ENCODE data around the gene B4GALT1.

Gene B4GALT1

DNA sequence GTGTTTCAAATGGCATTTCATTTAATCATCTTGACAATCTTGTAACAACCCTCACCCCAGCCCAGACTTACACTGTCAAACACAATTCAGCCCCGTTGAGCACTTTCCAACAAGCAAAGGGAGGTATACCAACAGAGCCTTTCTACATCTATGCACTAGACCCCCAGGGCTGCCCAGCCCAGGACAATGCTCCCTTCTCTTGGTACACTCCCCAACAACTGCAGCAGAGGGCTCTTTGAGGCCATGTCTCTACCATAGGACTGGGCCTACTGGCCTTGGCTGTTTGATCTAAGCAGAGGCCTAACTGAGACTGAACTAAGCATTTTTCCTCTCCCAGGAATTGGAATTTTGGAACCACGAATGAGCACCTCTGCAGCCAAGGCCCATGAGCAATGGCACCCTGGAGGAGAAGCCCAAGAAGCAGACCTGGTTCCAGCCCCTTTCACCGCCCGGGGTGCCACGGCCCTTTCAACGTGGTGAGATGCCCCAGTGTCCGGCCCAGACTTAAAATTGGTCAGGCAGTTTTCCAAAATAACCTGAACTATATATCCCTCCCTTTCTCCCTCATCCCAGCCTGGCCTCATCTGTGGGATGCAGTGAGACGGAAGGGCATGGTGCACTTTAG lies 43.6 kb downstream of the B4GALT1 start:
- no peak for DNase-seq (ENCODE audit: low spot score)

DNA sequence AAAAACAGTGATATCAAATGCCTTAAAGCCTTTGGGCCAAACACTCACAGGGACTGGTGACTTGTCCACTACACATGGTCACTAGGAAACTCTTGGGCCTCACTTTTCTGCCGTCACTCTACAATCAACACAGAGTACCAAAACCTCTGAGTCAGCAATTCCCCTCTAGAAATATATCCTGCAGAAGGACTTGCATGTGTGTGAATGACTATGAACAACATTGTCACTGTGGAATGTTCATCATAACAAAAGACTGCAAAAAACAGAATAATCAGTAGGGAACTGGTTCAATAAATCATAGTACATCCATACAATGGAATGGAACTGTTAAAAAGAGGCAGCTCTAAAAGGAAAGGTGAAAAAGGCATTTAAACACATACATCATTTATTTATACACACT lies 46.5 kb downstream of the B4GALT1 start:
- DNase-seq (ENCODE audit: low spot score), result no peak

DNA sequence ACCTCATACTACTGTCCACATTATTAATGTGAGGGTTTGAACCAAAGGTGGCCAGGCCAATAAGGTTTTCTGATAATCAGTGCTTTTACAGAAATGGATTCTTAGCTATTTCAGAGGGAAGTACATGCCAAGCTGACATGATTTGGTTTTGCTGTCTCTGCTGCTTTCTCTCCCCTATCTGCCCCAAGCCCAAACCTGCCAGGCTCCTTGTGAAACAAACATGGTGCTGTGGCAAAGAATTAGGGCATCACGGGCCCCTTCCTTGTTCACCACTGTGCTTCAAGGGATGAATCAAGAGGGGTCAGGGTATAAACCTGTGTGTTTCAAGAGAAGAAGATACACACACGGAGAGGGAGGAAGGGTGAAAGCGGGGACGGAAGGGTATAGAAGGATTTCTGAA lies 49.3 kb downstream of the B4GALT1 start:
- no peak for DNase-seq (ENCODE audit: low spot score)

DNA sequence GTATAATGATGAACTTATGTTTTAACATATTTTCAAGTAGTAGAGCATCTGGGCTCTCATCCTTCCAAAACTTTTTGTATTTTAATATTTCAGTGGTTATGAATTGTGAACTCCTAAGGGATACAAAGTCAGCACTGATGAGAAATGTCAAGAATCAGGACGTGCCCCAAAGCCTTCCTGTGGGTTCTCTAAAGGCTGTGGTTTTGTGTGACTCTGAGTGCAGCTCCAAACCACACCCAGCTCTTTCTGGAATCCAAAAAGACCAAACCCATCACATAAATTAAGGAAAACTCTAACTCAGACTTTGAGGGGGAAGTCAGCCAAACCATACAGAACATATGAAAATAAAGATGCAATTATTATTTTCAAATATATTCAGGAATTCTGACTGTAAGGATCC lies 49.8 kb downstream of the B4GALT1 start:
- DNase-seq (ENCODE audit: low spot score), result no peak

DNA sequence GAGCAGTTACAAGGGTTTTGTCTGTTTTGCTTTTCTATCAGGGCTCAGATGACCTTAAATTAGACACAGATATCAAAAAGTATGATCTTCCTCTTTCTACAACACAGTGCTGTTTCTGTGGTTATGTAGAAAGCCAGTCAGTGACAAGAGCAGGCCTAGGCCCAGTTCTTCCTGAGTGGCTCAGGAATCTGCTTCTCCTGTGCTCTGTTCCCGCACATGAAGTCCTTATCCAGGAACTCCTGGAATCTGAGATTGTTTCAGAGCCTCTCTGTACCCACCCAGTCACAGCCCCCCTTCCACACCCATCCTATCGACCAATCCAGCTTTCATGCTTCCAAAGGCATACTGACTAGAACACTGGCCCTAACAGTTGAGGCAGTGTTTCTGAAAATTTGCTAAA lies 50.3 kb downstream of the B4GALT1 start:
- no peak for DNase-seq (ENCODE audit: low spot score)

DNA sequence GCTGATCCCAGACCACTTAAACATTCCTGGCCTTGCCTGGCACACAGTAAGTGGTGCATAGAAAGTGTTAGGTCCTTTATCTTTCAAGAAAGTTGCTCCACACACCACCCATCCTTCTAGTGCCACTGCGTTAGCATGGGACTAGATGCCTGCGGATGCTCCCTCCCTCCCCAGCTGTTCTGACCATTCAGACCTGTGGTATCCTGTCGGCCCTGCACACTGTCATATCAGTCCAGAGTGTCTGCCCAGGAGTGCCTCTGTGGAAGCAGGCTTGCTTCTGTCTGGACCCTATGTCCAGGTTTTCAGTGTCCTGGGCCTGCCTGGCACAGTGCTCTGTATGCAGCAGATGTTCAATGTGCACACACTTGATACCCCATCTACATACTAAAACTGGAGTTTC lies 52.4 kb downstream of the B4GALT1 start:
- DNase-seq (ENCODE audit: low spot score), result no peak

DNA sequence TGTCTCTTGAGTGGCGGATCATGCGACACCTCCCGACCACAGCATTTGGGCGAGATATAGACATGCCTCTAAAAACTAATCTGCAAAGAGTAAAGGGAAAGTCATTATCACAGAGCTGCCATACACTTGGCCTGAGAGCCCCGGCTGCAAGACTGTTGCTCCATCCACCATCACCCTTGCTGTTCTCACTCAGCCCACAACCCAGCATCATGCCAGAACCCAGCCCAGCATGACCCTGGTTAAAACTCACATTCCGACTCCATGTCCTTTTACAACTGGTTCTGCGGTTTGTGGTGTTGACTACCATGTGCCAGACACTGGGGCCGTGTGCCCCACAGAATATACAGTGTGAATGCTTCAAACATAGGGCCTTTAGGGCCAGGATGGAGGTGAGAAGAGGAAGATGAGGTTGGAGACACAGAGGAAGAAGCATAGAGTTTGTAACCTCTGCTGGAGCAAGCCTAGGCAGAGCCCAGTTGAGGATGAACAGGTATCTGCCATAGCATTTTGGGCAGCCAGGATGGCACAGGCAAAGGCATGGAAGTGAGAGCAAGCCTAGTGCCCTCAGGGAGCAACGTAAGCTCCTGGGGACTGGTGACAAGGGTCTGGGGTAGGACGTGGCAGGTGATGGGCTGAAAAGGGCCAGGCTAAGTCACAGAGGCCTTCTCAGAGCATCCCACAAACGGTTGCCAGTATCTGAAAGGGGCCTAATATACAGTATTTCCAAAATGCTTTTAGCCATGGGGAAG lies 53.2 kb downstream of the B4GALT1 start:
- no peak for DNase-seq (ENCODE audit: low spot score)

DNA sequence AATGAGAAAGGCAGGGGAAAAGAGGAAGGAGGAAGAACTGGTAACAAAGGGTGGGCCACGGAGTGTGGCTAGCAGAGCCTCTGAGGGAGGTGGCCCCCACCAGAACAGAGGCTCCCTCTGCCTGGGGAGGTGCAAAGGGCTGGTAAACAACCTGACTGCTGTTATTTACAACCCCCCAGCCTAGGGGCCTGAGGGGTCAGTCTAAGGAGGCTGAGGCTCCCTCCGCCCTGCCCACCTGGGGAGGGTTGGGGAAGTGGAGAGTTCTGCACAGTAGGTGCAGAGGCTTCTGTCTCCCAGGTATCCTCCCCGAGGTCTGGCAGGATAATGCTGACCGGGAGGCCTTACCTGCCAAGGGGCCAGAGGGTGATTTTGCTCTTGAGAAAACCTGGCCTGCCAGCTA lies 55.0 kb downstream of the B4GALT1 start:
- DNase-seq (ENCODE audit: low spot score), result no peak

DNA sequence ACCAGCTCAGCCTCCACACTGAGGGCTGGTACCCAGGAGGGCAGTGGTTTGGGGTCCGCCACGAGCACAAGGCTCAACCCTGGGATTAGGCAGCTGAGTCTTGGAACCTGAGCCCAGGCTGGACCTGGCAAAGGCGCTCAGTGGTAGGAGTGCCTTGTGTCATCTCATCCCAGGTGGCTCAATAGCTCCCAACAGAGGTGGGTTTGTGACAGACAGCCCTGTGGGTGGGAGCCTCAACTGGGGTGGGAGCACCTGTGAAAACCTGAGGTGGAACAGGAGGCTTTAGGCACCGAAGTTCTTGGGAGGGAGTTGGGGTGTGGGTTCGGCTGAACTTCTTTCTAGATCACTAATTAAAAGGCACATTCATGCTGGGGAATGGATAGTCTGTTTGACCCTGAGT lies 55.5 kb downstream of the B4GALT1 start:
- DNase-seq (ENCODE audit: low spot score), result no peak

DNA sequence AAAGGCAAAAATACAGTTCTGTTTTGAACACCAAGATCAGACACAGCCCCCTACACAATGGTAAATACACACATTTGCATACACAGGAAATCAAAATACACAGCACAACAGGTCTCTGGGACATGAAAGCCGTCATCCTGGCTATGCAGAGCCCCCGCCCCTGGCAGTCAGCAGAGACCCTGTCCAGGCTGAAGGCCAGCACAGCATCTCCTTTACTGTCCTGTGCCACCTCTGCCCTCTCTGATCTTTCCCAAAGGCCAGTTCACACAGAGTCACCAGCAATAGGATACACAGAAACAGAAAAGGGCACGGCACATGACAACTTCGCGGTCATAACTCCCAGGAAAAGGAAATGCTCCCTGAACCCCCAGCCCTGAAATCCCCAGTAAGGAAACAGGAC lies 56.5 kb downstream of the B4GALT1 start:
- no peak for DNase-seq (ENCODE audit: low spot score)

DNA sequence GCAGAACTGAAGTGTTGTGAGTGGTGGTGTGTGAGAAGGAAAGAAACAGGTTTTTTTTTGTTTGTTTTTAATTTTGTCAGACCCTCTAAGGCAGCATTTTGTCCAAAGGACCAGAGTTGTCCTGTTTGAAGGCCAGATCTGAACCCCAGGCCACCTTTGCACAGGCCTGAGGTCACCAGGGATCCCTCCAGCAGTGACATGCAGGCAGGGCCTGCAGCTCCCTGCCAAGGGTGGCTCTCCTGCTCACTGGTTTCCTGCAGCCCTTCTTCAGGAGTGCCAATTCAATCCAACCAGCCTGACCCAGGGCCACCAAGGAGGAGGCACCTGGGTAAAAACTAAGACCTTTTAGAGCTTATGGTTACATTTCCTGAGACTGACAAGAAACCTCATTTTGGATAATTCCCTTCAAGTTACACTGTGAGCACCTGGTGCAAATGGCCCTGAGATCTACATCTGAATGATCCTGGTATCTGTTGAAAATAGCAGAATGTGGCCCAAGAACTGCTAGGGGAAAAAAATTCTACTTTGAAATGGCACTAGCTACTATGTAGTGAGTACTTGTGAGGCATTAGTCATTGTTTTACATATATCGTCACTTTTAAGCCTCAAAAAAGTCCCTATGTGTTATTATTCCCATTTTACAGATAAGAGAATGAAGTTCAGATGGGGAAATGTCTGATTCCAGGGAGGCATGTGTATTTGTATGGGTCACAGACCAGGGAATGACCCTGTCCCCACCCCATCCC lies 57.1 kb downstream of the B4GALT1 start:
- no peak for DNase-seq (ENCODE audit: low spot score)

DNA sequence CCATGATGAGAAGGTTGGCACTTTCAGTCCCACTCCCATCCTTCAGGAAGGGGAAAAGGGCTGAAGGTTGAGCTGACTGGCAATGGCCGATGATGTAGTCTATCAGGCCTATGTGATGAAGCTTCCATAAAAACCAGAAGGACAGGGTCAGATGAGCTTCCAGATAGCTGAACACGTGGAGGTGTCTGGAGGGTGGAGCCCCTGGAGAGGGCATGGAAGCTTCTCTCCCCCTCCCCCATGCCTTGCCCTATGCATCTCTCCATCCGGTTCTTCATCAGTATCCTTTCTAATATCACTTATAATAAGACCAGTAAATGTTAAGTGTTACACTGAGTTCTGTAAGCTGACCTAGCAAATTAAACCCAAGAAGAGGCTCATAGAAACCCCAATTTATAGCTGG lies 58.0 kb downstream of the B4GALT1 start:
- no peak for DNase-seq (ENCODE audit: low spot score)

DNA sequence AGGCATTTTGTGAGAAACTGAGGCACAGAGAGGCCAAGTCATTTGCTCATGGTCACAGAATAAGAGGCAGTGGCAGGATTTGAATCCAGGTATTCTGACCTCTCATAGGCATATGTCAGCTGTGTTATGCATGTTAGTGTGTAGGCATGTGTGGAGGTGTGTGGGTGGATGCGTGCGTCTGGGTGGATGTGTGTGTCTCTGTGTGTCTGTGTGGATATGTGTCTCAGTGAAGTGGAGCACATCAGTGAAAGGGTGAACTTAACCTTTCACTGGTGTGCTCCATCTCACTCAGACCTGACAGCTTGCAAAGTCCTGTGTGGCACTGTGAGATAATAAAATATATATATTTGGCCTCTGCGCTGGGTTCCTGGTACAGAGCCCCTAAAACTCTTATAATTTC lies 58.7 kb downstream of the B4GALT1 start:
- no peak for DNase-seq (ENCODE audit: low spot score)

DNA sequence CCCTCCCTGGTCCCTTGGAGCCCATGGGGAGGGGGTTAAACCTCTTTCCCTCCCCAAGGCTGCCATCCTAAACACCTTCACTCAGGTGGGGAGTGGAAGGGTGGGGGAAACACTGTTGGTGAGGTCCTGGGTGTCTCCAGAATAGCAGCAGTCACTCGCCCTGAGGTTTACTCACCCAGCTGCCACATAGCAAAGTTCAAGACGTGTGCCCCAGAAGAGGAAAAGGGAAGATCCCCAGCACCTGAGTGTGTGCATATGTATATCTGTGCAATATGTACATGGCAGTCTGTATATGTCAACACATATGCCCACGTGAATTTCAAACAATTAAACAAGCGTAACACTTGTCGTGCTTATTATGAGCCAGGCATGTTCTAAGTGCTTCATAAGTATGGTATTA lies 59.4 kb downstream of the B4GALT1 start:
- no peak for DNase-seq (ENCODE audit: low spot score)

DNA sequence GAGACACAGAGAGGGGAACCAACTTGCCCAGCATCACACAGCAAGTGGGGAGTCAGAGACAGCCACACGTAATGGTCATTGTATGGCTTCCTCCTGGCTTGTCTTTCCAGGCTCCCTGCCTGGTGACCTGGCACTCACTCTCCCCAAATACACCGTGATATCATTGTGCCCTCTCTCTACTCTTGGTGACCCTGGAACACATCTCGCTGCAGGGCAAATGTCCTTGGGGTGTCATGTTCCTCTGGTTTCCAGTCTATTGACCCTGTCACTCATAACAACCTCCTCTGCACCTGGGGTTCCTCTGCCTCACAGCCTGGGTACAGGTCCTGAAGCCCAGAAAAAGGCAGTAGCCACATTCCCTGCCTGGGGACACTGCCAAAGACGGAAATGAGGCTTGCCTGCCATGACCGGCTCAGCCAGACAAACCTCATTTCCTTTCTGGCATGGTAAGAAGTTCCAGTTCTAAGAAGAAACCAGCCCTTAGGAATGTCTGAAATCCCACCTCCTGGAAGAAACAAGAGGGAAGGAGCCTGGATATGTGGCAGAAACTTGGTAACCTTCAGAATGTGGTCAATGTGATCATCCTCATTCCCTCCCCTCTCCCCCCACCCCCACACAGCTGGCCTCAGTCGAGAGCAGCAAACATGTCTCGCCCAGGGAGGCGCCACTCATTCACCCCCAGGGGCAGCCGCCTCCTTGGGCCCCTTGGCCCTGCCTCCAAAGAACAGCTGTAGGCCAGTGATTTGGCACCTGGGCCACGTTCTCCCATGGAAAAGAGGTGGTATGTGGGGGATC lies 60.1 kb downstream of the B4GALT1 start:
- no peak for DNase-seq (ENCODE audit: low spot score)

DNA sequence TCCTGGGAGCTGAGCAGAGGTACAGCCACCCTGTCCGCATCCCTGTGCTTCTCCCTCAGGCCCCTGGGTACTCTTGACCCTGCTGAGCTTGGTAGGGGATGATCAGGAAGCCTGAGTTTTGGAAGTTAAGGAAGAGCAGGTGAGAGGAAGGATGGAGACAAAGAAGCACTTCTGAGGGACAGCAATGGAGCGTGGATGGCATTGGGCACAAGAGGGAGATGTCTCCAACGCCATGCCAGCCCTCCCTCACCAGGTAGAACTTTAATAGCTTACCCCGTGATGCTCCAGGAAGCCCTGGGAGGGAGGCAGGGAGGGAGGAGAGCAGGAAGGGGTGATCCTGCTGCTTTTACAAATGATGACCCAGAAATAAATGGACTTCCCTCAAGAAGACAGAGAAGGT lies 60.8 kb downstream of the B4GALT1 start:
- DNase-seq (ENCODE audit: low spot score), result no peak

DNA sequence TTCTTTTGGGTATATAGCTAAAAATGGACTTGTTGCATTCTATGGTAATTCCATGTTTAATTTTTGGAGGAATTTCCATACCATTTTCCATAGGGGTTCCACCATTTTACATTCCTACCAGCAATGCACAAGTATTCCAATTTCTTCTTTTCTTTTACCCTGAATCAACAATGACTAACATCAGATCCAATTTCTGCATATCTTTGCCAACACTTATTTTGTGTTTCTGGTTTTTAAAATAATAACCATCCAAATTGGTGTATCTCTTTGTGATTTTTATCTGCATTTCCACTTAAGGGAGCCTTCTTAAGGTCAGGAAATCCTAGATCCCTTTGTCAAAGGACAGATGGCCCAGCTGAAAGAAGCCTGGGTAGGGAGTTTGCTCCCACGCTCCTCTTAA lies 61.2 kb downstream of the B4GALT1 start:
- DNase-seq (ENCODE audit: low spot score), result no peak

DNA sequence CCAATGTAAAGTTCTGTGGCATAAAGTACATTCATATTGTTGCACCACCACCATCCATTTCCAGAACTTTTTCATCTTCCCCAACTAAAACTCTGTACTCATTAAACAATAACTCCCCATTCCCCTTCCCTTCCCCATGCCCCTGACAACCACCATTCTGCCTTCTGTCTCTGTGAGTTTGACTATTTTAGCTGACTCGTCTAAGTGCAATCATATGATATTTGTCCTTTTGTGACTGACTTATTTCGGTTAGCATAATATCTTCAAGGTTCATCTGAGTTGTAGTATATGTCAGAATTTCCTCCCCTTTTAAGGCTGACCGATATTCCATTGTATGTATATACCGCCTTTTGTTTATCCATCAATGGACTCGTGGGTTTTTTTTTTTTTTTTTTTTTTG lies 61.6 kb downstream of the B4GALT1 start:
- DNase-seq (ENCODE audit: low spot score), result no peak

DNA sequence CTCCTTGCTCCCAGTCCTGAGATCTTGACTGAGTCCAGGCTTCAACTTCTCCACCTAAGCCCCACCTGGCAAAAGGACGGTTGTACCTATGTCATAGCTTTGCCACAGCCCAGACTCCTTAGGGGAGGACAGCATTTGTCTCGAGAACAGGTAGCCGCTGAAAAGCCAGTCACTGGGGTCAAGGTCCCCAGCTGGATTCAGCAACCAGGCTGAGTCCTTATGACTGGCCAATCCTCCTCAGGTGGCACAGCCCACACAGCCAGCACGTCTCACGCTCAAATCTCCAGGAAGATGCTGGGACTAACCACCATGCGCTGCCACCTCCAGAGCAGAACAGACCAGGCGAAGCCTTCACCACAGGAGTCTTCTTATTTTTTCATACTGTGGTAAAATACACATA lies 62.7 kb downstream of the B4GALT1 start:
- no peak for DNase-seq (ENCODE audit: low spot score)

DNA sequence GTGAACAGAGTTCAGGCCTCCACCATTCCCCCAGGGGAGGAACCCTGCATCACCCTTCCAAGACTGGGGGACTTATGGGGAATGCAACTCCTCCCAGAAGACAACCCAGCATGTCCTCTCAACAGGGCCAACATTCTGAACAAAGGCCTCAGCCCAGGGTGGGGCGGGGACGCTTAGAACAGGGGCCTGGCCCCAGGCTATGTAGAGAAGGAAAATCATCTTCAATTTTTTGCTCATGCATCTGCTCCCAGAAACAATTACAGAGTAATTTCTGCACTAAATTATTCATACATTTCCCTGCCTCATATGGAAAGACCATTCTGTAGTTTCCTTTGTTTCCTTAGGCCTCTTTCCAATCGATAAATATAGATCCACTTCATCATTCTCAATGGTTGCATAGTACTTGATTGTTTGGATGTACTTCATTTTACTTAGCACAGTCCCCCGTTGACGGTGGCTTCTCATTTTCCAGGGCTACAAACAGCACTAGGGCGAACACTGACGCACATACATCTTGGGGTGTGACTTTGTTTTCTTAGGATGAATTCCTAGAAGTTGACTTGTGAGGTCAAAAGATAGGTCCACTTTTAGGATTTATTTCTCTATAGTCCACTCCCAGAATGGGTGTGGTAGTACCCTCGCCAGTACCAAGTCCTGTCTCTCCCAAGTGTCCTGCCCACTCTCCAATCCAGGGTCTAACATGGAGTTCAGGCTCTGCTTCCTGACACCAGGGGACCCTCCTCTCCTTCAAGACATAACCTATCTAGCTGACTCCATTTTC lies 63.4 kb downstream of the B4GALT1 start:
- no peak for DNase-seq (ENCODE audit: low spot score)

DNA sequence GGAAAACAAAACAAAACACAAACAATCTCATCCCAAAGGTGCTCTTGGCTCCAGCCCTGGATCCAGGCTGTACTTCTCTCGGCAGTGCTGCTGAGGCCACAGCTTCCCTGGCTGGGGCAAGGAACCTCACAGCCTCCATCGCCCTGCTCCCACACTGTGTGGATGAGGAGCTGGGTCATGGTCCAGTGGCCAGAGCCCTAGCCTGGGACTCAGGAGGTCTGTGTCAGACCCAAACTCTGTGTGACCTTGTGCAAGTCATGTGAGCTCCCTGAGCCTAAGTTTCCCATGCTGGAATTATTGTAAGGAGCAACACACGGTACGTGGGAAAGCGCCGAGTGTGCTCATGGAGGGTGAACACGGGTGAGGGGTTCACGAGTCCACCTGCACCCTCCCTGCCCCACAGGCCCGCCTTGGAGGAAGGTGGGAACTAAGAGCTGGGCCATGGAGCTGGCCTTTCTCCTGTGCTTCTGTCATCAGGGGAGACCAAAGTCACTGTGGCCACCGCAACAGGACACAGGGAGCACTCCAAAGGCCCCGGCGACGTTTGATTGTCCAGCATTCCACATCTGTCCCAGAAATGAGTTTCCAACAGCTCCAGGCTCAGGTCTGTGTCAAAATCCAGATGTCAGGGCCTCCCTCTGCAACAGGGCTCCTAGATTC lies 64.5 kb downstream of the B4GALT1 start:
- no peak for DNase-seq (ENCODE audit: low spot score)
